NCI-H187 treated with DMSO at 0.1 percent for 48 hours (cell line): Measurements from ENCODE around the gene TAPT1.
A peak's percentile ranks its signal among the peaks of the same experiment; 100 is the strongest.

Experiments used
- DNase-seq: peaks from one replicate; lab custom pipeline; 2025; lab: John Stamatoyannopoulos, UW

The TAPT1 gene

DNA sequence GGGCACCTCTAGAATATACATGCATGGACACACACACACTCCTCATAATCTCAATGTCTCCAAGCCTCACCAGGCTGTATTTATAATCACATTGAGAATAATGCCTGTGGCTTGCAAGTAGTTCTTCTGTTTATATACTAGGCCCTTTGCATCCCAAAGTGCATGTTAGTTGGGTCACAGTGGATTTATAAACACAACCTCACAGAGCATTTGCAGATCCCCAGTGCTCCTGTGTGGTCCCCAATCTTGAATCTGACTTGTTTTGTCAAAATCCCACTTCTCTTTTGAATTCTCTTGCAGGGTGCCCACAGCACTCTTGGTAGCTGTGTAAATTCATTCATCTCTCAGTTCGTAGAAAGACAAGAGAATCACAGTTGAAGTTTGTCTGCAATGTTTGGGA is 92.9 kb downstream of the TAPT1 start:
- no peak for DNase-seq

- DNase-seq = no peak
Measured at GRCh38 chr4:16131293-16131692, 95.0 kb downstream of the TAPT1 start.

- no peak for DNase-seq
Measured at GRCh38 chr4:16129336-16129735, 96.9 kb downstream of the TAPT1 start.

DNA sequence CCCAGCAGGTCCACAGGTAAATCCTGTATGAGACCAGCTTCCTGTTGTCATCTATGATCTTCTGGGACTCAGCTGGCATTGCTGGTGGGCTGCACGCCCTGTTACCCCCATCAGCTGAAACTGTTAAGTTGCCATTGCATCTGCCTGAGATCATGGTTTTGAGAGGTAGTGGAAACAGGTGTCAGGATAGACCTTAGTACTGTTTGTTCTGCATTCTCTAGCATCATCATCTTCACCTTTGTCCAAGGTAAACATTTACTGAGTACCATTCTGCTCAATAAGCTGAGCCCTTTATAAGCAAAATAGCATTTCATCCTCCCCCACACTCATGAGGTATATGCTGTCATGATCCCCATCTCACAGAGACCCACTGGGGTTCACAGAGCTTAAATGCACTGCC is 99.6 kb downstream of the TAPT1 start:
- DNase-seq = no peak

- no peak for DNase-seq
Measured at GRCh38 chr4:16125571-16126445, 100.5 kb downstream of the TAPT1 start.

DNA sequence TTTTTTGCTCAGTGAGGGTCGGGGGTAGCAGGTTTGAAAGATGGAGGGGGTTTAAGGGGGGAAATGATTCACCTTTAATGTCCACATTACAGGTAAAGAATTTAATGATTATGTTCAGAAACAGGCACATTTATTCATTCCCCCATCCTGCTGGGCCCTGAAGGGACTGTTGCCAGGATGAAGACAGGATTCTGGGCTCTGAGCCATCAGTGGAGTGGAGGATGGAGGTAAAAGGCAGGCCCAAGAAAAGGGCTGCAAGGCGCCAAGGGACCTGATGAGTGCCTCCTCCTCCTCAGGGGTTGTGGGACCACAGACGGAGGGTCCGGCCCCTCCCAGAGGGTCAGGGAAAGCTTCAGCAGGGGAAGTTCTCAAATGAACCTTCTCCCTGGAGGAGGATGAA is 102.0 kb downstream of the TAPT1 start:
- no peak for DNase-seq

GRCh38 chr4:16123356-16124084 is 102.8 kb downstream of the TAPT1 start:
- peak; percentile 97 for DNase-seq

DNA sequence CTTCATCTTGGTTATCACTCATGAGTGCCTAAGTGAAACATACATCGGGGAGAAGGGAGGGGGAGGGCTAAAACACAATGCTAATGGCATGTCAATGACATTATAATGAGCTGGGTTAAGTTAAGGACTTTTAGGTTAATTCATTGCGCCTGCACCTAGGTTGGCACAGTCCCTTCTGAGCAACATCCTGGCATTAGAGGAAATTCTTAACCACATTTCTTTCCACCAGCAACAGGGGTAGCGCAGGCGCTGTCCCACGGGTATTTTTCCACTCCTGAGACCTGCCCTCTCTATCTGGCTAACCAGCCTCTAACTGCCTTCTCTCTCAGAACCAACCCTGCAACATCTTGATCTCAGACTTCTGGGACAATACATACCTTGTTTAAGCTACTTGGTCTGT is 103.5 kb downstream of the TAPT1 start:
- DNase-seq = no peak

GRCh38 chr4:16122308-16122711 is 104.0 kb downstream of the TAPT1 start:
- DNase-seq = no peak

- no peak for DNase-seq
Measured at GRCh38 chr4:16120720-16121119, 105.6 kb downstream of the TAPT1 start.

- DNase-seq = no peak
Measured at GRCh38 chr4:16119981-16120380, 106.3 kb downstream of the TAPT1 start.

DNA sequence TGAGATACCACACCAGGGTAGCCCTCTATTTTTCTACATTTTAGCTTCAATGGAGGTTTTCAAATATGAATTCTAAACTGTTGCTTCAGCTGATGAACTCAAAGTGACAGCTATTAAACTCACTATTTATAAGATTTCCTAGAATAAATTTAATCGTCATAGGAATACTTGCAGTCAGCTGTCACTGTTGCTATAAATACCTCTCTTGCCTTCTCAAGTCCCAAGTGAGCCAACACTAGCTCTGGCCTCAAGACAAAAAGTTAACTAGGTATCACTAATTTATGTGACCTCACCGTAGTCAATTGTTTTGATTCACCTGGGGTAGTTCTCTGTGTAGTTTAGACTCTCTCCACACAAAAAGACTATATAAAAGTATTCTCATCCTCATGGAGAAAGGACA is 108.2 kb downstream of the TAPT1 start:
- DNase-seq = no peak

DNA sequence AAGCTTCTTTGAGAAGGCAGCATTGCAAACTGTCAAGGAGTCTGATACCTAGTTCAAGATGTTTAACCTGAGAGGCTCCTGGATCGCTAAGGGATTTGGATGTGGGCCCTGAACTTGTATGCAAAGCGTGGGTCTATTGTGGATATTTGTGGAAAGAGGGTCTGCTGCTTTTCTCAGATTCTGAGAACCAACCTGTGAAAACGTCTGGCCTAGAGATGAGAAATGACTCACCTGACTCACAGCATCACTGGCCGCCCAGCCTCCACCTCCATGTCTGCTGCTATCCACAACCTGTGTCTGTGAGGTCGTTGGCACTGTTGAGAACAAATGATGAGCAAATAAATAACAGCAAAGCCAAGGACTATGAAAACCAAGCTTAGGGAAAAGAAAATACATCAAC is 109.1 kb downstream of the TAPT1 start:
- DNase-seq = no peak

DNA sequence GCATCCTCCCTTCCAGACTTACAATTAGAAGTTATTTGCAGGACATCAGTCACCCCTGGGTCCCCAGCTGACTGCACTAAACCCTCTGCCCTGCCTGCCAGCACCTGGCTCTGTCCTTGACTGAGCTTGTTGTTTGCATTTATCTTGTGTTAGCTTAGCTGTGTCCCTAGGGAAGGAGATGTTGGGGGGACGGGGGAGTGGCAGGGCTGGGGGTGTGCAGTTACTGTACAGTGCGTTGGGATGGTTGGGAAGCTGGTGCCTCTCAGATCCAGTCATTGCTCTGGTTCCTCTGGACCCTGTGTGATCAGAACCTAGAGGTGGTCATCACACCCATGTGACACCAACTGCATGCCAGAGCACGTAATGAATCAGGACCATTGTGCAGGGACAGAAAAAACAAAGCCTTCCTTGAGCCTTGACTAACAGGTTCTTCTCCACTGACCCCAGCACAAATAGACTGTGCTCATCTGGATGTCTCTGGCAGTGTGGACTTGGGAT is 109.7 kb downstream of the TAPT1 start:
- no peak for DNase-seq

DNA sequence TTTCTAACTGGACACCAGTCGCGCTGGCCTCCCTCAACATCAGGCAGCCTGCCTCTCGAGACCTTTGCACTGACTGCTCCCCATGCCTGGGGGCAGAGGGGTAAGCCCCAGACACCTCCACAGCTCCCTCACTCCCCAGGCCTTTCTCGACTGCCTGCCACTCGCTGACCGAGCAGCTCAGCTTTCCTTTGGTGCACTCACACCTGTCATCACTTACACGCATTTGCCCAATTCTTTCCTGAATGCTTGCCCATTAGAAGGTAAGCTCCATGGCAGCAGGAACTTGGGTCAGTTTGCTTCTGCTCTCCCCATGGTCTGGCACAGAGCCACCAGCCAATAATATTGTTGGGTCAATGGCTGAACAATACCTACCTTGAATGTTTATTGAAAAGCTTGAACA is 110.3 kb downstream of the TAPT1 start:
- DNase-seq = no peak

GRCh38 chr4:16114546-16114945 is 111.7 kb downstream of the TAPT1 start:
- no peak for DNase-seq

DNA sequence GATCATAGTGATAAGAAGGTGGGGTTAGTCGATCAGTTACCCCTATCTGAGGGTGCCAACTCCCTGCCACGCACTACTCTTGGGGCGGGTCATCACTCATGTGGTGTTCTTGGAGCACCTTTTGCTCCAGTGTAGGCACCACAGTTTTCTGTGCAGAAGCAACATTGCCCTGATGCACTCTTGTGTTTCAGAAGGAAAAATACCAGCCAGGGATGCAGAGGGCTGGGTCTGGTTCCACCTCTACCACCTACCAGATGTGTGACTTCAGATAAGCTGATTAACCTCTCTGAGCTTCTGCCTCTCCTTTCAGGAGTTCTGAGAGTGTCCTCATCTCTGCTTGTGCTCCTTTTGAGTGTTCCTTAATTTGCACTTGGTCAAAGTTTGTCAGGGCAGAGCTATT is 112.5 kb downstream of the TAPT1 start:
- DNase-seq = no peak

DNA sequence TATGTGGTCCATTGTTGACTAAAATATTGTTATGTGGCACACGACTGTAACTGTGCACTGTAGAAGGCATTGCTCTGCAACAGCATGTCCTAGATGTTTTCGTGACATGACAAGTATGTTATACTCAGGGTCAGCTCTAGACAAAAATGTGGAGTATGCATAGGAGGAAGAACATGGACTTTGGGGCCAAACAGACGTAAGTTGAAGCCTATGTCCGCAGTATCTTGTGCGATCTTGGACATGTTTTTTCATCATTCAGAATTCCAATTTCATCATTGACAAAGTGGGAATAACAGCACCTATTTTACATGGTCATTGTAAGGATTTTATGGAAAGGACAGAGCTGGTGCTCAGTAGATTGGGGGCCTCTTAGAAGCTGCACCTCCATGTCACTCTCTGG is 114.7 kb downstream of the TAPT1 start:
- DNase-seq = no peak

DNA sequence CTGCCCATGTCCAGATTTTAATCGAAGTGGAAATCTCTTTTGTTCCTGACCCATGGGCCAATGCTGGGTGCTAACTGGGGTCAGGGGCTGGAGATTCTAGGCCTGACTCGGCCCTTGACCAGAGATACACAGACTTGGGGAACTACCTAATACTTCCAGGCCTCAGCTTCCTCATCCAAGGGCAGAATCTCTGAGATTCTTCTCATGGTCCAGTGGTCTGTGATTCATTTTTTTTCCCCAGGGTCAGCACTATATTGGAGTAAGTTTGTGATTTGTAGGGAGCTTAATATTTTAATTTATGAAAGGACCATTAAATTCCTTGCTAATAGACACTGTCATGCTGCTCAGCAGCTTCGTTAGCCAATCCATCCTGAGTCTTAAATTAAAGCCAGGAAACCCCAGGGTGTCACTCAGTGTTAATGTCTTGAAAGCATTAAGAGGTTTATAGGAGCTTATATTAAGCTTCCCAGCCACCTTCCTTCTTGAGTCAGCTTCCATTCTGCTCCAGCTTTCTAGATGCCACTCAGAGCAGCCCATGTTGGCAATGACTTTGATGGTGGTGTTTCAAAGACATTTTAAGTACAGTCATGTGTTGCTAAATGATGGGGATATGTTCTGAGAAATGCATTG is 115.5 kb downstream of the TAPT1 start:
- no peak for DNase-seq
